CD4-positive, alpha-beta T cell treated with Interleukin-21 for 1 hour (primary cell): ENCODE results near the gene THAP11.
"Not testable (repeated sequence)": the region's sequence is repeated elsewhere in the genome, so short reads cannot be mapped to it uniquely, and the experiment has no call there.

Experiments used
- DNase-seq: peaks from one replicate; pipeline ENCODE4 v3.0.0-alpha.2; 2020

Gene THAP11

GRCh38 chr16:67864044-67864443, 21.9 kb downstream of the THAP11 start:
- not testable (repeated sequence) for DNase-seq

GRCh38 chr16:67864594-67864993, 22.5 kb downstream of the THAP11 start:
- no peak for DNase-seq

- DNase-seq: peak; percentile 35
Observed at GRCh38 chr16:67865318-67865717, 23.2 kb downstream of the THAP11 start.

GRCh38 chr16:67868290-67868689, 26.2 kb downstream of the THAP11 start:
- no peak for DNase-seq

GRCh38 chr16:67869653-67870052, 27.5 kb downstream of the THAP11 start:
- DNase-seq: no peak

- no peak for DNase-seq
Observed at GRCh38 chr16:67871256-67871655, 29.1 kb downstream of the THAP11 start.

- DNase-seq: no peak
Observed at GRCh38 chr16:67872131-67872630, 30.1 kb downstream of the THAP11 start.

GRCh38 chr16:67872631-67873434, 30.7 kb downstream of the THAP11 start, which contains the start of gene EDC4:
Gene EDC4, plus strand, starts transcription at chr16:67873052. Its CDS starts 210 bp downstream, at chr16:67873262.
- peak; percentile 92 for DNase-seq

GRCh38 chr16:67873435-67874370, 31.6 kb downstream of the THAP11 start:
- no peak for DNase-seq

GRCh38 chr16:67874372-67874771, 32.3 kb downstream of the THAP11 start:
- DNase-seq: no peak

GRCh38 chr16:67877064-67877463, 34.9 kb downstream of the THAP11 start:
- no peak for DNase-seq

GRCh38 chr16:67878232-67878631, 36.1 kb downstream of the THAP11 start:
- DNase-seq: no peak

GRCh38 chr16:67878846-67879245, 36.7 kb downstream of the THAP11 start:
- no peak for DNase-seq

GRCh38 chr16:67879462-67879861, 37.3 kb downstream of the THAP11 start:
- DNase-seq: no peak

- DNase-seq: no peak
Observed at GRCh38 chr16:67879936-67880335, 37.8 kb downstream of the THAP11 start.

- DNase-seq: no peak
Observed at GRCh38 chr16:67880584-67880983, 38.5 kb downstream of the THAP11 start.

- DNase-seq: no peak
Observed at GRCh38 chr16:67881621-67882161, 39.6 kb downstream of the THAP11 start.

GRCh38 chr16:67882374-67883145, 40.4 kb downstream of the THAP11 start:
- DNase-seq: no peak

- DNase-seq: no peak
Observed at GRCh38 chr16:67883146-67883871, 41.2 kb downstream of the THAP11 start.

- DNase-seq: peak; percentile 74
Observed at GRCh38 chr16:67883872-67884261, 41.7 kb downstream of the THAP11 start.

GRCh38 chr16:67884684-67885083, 42.6 kb downstream of the THAP11 start, which contains the start of gene NRN1L:
Gene NRN1L, plus strand, starts transcription at chr16:67884885. Its CDS starts 19 bp downstream, at chr16:67884904.
- DNase-seq: no peak

GRCh38 chr16:67885545-67885944, 43.4 kb downstream of the THAP11 start:
- DNase-seq: no peak
